A204.1 (cell line): ENCODE results near the gene TMED8.

ENCODE experiments used
- FAIRE-seq: peaks from 2 replicates; lab custom pipeline; 2012; peaks lifted over from hg19 to GRCh38; lab: Jason Lieb, UNC

The TMED8 gene

GRCh38 chr14:77290705-77291104 lies 86.2 kb downstream of the TMED8 start:
- no peak for FAIRE-seq

GRCh38 chr14:77286576-77286975 lies 90.3 kb downstream of the TMED8 start:
- FAIRE-seq: no peak
